ENCODE data around the gene MAD1L1. TPM values are rescaled to one million over a fixed set of nuclear protein-coding genes. Genes with fewer than 3 reads are reported as not detected.

The MAD1L1 gene
- total and polyA plus RNA-seq, 2 of the 8 experiments (the other 6 are each of a cell fraction or from before 2014, with no cell fraction given), result 40.4 to 44.6 TPM

DNA sequence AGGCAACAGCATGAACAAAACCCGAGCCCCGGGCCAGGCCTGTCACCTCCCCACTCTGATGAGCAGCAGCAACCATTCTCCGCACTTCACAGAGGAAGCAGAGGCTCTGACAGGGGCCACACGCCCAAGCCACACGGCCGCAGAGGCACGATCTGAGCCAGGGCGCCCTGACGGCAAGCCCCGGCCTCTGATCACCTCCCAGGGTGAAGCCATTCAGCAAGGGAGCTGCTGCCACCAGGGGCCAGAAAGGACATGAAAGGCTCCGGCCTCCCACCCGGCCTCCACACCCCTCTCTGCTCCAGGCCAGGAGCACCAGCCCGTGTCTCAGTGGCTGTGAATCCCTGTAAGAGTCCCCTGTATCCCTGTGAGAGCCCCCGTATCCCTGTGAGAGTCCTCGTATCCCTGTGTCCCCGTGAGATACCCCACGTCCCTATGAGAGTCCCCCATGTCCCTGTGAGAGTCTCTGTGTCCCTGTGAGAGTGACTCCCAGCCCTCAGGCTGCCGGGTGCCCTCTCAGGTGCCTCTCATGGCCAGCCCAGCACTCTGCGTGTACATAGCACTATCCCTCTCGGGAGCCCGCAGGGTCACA is 187.8 kb downstream of the MAD1L1 start:
- no peak for FAIRE-seq
- Histone ChIP-seq H3K9me3 (ENCODE audit: insufficient read depth in 2 of 2, low read depth in 1 of 2, low read length in 1 of 2) (peaks cover 0 to 3% of the 10 kb centered on the region in 2 experiments; a peak in 1 of 4 replicates), H4K91ac (replicated peaks; ENCODE audit: insufficient read length, low read length) (no peak overlapping the region), H3K79me1 (ENCODE audit: low read depth, low read length) (peaks cover 7% of the 10 kb centered on the region), H3K4me1 (replicated peaks in 1 of 4; ENCODE audit: control insufficient read depth in 3 of 4, insufficient read depth in 4 of 4, low read length in 3 of 4) (peaks cover 0 to 8% (median 1%) of the 10 kb centered on the region in 4 experiments; a peak in 5 of 7 replicates), H2BK120ac (replicated peaks; ENCODE audit: low read depth, low read length) (no peak overlapping the region), H3K4me3 (ENCODE audit: extremely low read depth in 1 of 4, insufficient read depth in 2 of 4, low read depth in 3 of 4, low read length in 4 of 4) (no peak overlapping the region), H2BK5ac (ENCODE audit: low read depth, low read length) (no peak overlapping the region), H3K9ac (replicated peaks in 1 of 4; ENCODE audit: extremely low read depth in 1 of 4, low read depth in 3 of 4, low read length in 3 of 4) (no peak overlapping the region), H3K14ac (ENCODE audit: insufficient read length) (no peak overlapping the region), H3K23ac (ENCODE audit: insufficient read length) (no peak overlapping the region), H3K27ac (ENCODE audit: low read depth, low read length) (no peak overlapping the region), H4K5ac (ENCODE audit: insufficient read length, low read depth, low read length) (no peak overlapping the region), H3K18ac (ENCODE audit: extremely low read depth, low read length) (no peak overlapping the region), H3K4me2 (ENCODE audit: insufficient read depth in 1 of 2, low read depth in 2 of 2, low read length in 2 of 2) (no peak overlapping the region), H4K8ac (ENCODE audit: extremely low read depth, insufficient read depth, low read length) (0 out of 2 replicates have a peak overlapping the region, but pooled peaks have one; percentile 15), H3K36me3 (ENCODE audit: control insufficient read depth in 2 of 4, insufficient read depth in 4 of 4, low read length in 3 of 4) (peaks cover 0 to 3% (median 0%) of the 10 kb centered on the region in 4 experiments; a peak in 1 of 8 replicates), H2BK15ac (ENCODE audit: low read length) (no peak overlapping the region), H3K23me2 (ENCODE audit: low read depth, low read length) (no peaks in the 10 kb centered on the region; the same call in 1 of the 2 replicates), H2BK12ac (ENCODE audit: low read depth, low read length) (no peak overlapping the region), H2BK20ac (ENCODE audit: low read length) (no peak overlapping the region), H2AFZ (ENCODE audit: low read length) (no peak overlapping the region), H3K4ac (replicated peaks; ENCODE audit: insufficient read length, low read depth, low read length) (no peak overlapping the region), H3K79me2 (ENCODE audit: control insufficient read depth in 1 of 2, insufficient read depth in 2 of 2, low read length in 2 of 2) (peaks cover 0 to 6% of the 10 kb centered on the region in 2 experiments; a peak in 1 of 4 replicates), H4K20me1 (replicated peaks in 1 of 2; ENCODE audit: control insufficient read depth in 1 of 2, insufficient read depth in 2 of 2, low read length in 2 of 2) (peaks cover 2 to 11% of the 10 kb centered on the region in 2 experiments), H3K56ac (replicated peaks; ENCODE audit: insufficient read length, low read depth, low read length) (no peak overlapping the region), H3K27me3 (replicated peaks in 1 of 4; ENCODE audit: control insufficient read depth in 3 of 4, extremely low read depth in 1 of 4, insufficient read depth in 3 of 4, low read length in 3 of 4) (no peaks in the 10 kb centered on the region), H2AK5ac (ENCODE audit: low read depth, low read length) (no peak overlapping the region)
- POLR2A ChIA-PET (ENCODE audit: partially characterized antibody), result interaction anchor here (1.0 kb wide), 1 partner anchor 8 kb away, joined by 3 read pairs; no protein-coding TSS in a partner anchor
- no peak for DNase-seq (ENCODE audit: low read depth in 1 of 2, low spot score in 2 of 2)
- CTCF ChIA-PET (ENCODE audit: partially characterized antibody), result interaction anchor here (1.4 kb wide), 1 partner anchor 165 kb away, joined by 4 read pairs; no protein-coding TSS in a partner anchor
- WGBS, 2 experiments (ENCODE audit: extremely low coverage in 1 of 2, insufficient coverage in 1 of 2, insufficient read length in 1 of 2, insufficient replicate concordance in 2 of 2, low coverage in 1 of 2, low lambda C conversion rate in 2 of 2, missing lambda C conversion rate in 1 of 2), result 91% methylated on average over 21 of the region's 21 CpGs; no CpG with 5 or more reads in 1 of the 2 experiments
- TF ChIP-seq CBX8 (IDR thresholded peaks at IDR 0.05; ENCODE audit: borderline replicate concordance, low read depth, low read length), result no peak
- no peak for TF ChIP-seq CREB1 (IDR thresholded peaks at IDR 0.05)
- TF ChIP-seq GTF2F1 (IDR thresholded peaks at IDR 0.05; ENCODE audit: borderline replicate concordance, low read depth, low read length), result no peak
- no peak for TF ChIP-seq RFX5 (IDR thresholded peaks at IDR 0.05; ENCODE audit: borderline replicate concordance, low read depth, low read length)
- no peak for TF ChIP-seq SP1 (IDR thresholded peaks at IDR 0.05; ENCODE audit: low read depth, low read length)
- no peak for TF ChIP-seq BACH1 (IDR thresholded peaks at IDR 0.05; ENCODE audit: low read length)
- no peak for TF ChIP-seq NRF1 (IDR thresholded peaks at IDR 0.05; ENCODE audit: low read depth, low read length)
- TF ChIP-seq TEAD4 (IDR thresholded peaks at IDR 0.05; ENCODE audit: low read depth, low read length), result no peak
- TF ChIP-seq, protein P1, sequence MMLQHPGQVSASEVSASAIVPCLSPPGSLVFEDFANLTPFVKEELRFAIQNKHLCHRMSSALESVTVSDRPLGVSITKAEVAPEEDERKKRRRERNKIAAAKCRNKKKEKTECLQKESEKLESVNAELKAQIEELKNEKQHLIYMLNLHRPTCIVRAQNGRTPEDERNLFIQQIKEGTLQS (IDR thresholded peaks at IDR 0.05; ENCODE audit: insufficient read depth, low read depth, low read length), result no peak
- TF ChIP-seq HDAC2 (IDR thresholded peaks at IDR 0.05; ENCODE audit: borderline replicate concordance in 1 of 2, low read depth in 2 of 2, low read length in 2 of 2), result no peak
- TF ChIP-seq ZNF274 (IDR thresholded peaks at IDR 0.05; ENCODE audit: borderline replicate concordance, extremely low read depth, low read length), result no peak
- no peak for TF ChIP-seq TAF7 (optimal IDR thresholded peaks at IDR 0.05; ENCODE audit: borderline replicate concordance, low read depth, low read length)
- TF ChIP-seq JUND (IDR thresholded peaks at IDR 0.05; ENCODE audit: low read length), result no peak
